Measurements from ENCODE around the gene RAB3C.

- TF ChIP-seq, protein P1, sequence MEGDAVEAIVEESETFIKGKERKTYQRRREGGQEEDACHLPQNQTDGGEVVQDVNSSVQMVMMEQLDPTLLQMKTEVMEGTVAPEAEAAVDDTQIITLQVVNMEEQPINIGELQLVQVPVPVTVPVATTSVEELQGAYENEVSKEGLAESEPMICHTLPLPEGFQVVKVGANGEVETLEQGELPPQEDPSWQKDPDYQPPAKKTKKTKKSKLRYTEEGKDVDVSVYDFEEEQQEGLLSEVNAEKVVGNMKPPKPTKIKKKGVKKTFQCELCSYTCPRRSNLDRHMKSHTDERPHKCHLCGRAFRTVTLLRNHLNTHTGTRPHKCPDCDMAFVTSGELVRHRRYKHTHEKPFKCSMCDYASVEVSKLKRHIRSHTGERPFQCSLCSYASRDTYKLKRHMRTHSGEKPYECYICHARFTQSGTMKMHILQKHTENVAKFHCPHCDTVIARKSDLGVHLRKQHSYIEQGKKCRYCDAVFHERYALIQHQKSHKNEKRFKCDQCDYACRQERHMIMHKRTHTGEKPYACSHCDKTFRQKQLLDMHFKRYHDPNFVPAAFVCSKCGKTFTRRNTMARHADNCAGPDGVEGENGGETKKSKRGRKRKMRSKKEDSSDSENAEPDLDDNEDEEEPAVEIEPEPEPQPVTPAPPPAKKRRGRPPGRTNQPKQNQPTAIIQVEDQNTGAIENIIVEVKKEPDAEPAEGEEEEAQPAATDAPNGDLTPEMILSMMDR (IDR thresholded peaks at IDR 0.05; ENCODE audit: low read length): no peak
- no peak for TF ChIP-seq EZH2phosphoT487 (IDR thresholded peaks at IDR 0.05; ENCODE audit: low read length)
These were observed at the start of gene RAB3C for GRCh38 chr5:58582803-58583491.
